GM12801 (cell line): ENCODE results near the gene UBE3A.

ENCODE experiments used
- TF ChIP-seq, protein P1 (sequence below): IDR thresholded peaks from one replicate; pipeline ENCODE4 v1.5.1; 2011; ENCODE audit warnings: control low read depth; ENCODE audit not compliant: insufficient read length; ENCODE audit errors: extremely low read depth

The UBE3A gene

DNA sequence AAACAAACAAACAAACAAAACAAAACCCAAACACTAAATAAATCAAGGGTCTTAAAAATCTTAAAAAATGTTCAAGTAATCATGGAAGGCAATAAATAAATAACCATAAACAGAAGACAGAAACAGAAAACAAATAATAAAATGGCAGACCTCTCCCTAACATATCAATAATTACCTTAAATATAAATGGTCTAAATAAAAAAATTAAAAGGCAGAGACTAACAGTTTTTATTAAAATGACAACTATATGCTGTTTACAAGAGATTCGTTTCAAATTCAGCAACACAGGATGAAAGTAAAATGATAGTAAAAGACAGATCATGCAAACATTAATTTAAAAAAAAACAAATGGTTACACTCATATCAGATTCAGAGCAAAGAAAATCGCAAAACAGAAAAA is 91.1 kb downstream of the UBE3A start:
- TF ChIP-seq, protein P1, sequence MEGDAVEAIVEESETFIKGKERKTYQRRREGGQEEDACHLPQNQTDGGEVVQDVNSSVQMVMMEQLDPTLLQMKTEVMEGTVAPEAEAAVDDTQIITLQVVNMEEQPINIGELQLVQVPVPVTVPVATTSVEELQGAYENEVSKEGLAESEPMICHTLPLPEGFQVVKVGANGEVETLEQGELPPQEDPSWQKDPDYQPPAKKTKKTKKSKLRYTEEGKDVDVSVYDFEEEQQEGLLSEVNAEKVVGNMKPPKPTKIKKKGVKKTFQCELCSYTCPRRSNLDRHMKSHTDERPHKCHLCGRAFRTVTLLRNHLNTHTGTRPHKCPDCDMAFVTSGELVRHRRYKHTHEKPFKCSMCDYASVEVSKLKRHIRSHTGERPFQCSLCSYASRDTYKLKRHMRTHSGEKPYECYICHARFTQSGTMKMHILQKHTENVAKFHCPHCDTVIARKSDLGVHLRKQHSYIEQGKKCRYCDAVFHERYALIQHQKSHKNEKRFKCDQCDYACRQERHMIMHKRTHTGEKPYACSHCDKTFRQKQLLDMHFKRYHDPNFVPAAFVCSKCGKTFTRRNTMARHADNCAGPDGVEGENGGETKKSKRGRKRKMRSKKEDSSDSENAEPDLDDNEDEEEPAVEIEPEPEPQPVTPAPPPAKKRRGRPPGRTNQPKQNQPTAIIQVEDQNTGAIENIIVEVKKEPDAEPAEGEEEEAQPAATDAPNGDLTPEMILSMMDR, result no peak

DNA sequence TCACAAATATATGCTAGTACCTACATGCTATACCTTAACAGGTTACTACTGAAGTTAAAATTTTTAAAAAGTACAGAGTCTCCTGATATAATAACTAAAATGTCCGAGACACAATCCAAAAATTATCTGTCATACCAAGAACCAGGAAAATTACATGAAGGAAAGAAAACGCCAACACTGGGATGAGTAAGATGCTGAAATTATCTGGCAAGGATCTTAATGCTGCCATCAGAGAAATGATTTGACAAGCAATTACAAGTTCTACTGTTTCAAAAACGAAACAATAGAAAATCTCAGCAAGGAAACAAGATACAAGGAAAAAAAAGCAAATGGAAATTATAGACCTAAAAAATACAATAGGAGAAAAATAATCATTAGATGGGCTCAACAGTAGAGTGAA is 92.5 kb downstream of the UBE3A start:
- TF ChIP-seq, protein P1, result no peak

DNA sequence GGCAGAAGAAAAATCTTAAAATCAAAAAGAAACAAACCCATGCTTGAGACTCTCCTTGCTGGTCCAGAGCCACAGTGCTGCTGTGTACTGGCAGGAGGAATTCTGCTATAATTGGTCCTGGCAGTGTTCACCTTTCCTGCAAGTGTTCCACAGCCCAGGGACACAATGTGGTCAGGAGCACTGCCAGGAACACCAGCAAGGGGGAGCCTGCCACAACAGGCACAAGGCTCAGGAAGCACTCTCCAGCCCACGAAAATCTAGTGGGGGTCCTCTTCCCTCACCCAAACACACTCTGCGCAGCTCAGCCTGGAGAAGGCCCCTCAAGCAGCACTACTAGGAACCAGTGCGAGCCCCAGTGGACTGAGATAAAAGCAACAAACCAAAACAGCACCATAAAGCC is 92.9 kb downstream of the UBE3A start:
- TF ChIP-seq, protein P1, result no peak

DNA sequence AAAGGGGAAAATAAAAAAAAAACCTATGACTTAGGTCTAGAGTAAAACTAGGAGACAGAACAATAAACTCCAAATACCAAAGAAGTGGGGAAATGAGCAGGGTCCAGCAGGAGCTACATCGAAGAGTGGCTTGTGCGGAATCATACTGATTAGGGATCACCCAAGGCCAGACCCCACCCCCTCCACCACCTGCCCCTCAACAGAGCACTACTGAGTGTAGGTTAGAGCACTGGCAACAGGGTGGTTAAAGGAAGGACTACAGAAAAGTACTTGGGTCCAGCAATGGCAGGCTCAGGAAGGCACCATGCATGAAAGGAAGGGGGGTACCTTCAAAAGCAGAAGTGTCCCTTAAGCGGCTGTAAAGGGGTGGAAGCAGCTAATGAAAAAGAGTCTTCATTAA is 96.2 kb downstream of the UBE3A start:
- TF ChIP-seq, protein P1, result no peak

DNA sequence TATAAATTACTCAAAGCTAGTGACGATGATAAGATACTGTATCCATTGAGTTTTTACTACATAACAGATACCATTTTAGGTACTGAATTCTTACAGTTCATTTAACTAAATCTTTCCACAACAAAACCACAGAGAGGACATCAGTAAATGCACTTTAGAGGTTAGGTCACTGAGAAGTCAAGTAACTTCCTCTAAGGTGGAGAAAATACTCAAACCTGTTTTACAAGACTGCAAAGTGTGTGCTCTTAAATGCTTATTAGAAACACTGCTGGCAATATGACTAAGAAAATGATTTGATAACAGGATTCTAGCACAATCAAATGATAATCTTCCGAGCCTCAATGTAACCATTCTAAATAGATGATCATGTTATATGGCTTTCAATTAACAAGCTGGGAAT is 99.4 kb downstream of the UBE3A start:
- TF ChIP-seq, protein P1, result no peak

DNA sequence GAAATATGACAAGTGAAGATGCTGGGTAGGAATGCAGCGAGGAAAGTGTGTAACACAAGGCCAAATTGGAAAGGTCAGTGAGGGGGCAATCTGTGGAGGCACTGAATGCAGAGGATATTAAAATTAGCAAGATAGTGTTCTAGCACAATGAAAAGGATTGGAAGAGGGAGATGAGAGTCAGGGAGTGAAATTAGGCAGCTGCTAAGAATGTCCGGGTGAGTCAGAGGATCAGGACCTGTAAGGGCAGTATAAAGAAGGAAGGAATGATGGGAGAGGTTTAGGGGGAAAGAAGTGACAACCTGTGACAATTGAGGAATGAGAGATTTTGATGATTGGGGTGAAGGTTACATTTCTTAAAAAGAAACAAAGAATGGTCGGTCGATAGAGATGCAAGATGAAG is 103.5 kb downstream of the UBE3A start:
- TF ChIP-seq, protein P1, result no peak

DNA sequence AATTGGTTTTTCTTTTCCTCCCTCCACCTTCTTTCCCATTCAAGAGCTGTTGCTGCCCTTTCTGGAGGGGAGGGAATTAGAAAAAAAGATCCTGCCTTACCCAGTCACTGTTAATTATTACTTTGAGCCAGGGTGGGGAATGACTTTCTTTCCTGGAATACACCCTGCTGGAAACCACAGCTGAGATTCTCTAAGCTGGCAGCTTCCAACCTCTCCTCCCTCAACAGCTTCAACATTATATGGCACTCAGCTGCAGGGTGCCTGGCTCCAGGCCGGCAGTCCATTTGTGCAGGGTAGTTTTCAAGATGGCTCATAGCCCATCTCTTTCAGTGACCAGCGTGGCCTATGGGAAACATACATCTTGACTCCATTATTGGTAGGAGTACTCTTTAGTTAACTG is 105.8 kb downstream of the UBE3A start:
- TF ChIP-seq, protein P1, result no peak

DNA sequence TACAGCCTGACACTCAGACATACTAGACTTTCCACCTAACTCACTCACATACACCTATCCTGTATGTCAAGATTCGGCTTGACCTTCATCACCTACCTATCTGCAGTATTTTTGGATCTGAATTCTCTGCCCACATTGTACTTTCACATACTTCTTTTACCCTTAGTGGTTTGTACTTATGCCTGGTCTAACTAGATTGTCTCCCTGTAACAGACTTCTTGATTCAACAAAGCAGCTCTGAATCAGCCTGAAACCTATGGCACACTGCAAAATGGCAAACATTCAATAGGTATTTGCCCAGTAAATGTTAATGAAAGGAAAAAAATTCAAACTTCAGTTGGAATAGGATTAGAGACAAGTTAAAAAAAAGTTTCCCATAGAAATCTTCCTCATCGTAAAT is 106.5 kb downstream of the UBE3A start:
- TF ChIP-seq, protein P1, result no peak
